Activated CD4-positive, alpha-beta memory T cell treated with anti-CD3 and anti-CD28 coated beads, Interleukin-2, amount 10 ng/mL, durations not matched to agents 7 days and 5 days (primary cell): ENCODE results near the gene TCF3. TPM values are rescaled to one million over a fixed set of nuclear protein-coding genes. Genes with fewer than 3 reads are reported as not detected.

Source experiments
- CTCF ChIA-PET: fragments of 350-600 bp; sonication (Branson Sonifier 250); formaldehyde crosslinking; loops from one replicate; lab custom pipeline; 2021; ENCODE audit warnings: antibody characterized with exemption, inconsistent platforms; lab: Charles Lee
- POLR2A ChIA-PET: fragments of 350-600 bp; sonication (Branson Sonifier 250); formaldehyde crosslinking; loops from one replicate; lab custom pipeline; 2021; ENCODE audit warnings: antibody characterized with exemption; lab: Charles Lee
- DNase-seq: peaks from one replicate; pipeline ENCODE4 v3.0.0-alpha.2; 2020
- H3K27ac Mint-ChIP-seq: one replicate; pipeline ENCODE4 v1.8.0; 2021; ENCODE audit warnings: mild to moderate bottlenecking, mixed read lengths
- H3K27me3 Mint-ChIP-seq: one replicate; pipeline ENCODE4 v1.8.0; 2021; ENCODE audit warnings: mixed read lengths
- H3K36me3 Mint-ChIP-seq: one replicate; pipeline ENCODE4 v1.8.0; 2021; ENCODE audit warnings: low read depth, mixed read lengths
- H3K4me1 Mint-ChIP-seq: one replicate; pipeline ENCODE4 v1.8.0; 2021; ENCODE audit warnings: mixed read lengths
- H3K4me3 Mint-ChIP-seq: one replicate; pipeline ENCODE4 v1.8.0; 2021; ENCODE audit warnings: mild to moderate bottlenecking, mixed read lengths
- H3K9me3 Mint-ChIP-seq: one replicate; pipeline ENCODE4 v1.8.0; 2021; ENCODE audit warnings: mixed read lengths
- total RNA-seq, 2 experiments: library from RNA; stranded (reverse); gene quantifications; one replicate each; pipeline ENCODE4 v1.2.3, GENCODE V29; 2021

Gene TCF3
- total RNA-seq, 2 experiments from 2014 or later = 67.3 to 71.2 TPM

GRCh38 chr19:1571358-1571757, 81.1 kb downstream of the TCF3 start:
- DNase-seq = no peak
- no peaks in the 10 kb centered on the region for H3K9me3 Mint-ChIP-seq
- ChIA-PET CTCF (no interaction called here), POLR2A (no interaction called here)
- no peak overlapping the region for H3K27ac Mint-ChIP-seq
- H3K4me1 Mint-ChIP-seq = peaks cover 7% of the 10 kb centered on the region
- peaks cover 11% of the 10 kb centered on the region for H3K27me3 Mint-ChIP-seq
- no peaks in the 10 kb centered on the region for H3K36me3 Mint-ChIP-seq
- no peak overlapping the region for H3K4me3 Mint-ChIP-seq

- POLR2A ChIA-PET = no interaction called here
- CTCF ChIA-PET = no interaction called here
- H3K9me3 Mint-ChIP-seq = no peaks in the 10 kb centered on the region
- peaks cover 7% of the 10 kb centered on the region for H3K4me1 Mint-ChIP-seq
- no peak overlapping the region for H3K4me3 Mint-ChIP-seq
- H3K27ac Mint-ChIP-seq = no peak overlapping the region
- DNase-seq = no peak
- H3K36me3 Mint-ChIP-seq = no peaks in the 10 kb centered on the region
- peaks cover 11% of the 10 kb centered on the region for H3K27me3 Mint-ChIP-seq
Observed at GRCh38 chr19:1570836-1571235, 81.6 kb downstream of the TCF3 start.

- H3K36me3 Mint-ChIP-seq = no peaks in the 10 kb centered on the region
- CTCF ChIA-PET = no interaction called here
- H3K4me3 Mint-ChIP-seq = no peak overlapping the region
- DNase-seq = no peak
- no peak overlapping the region for H3K27ac Mint-ChIP-seq
- no peaks in the 10 kb centered on the region for H3K9me3 Mint-ChIP-seq
- H3K27me3 Mint-ChIP-seq = peaks cover 11% of the 10 kb centered on the region
- POLR2A ChIA-PET = no interaction called here
- H3K4me1 Mint-ChIP-seq = peaks cover 7% of the 10 kb centered on the region
Observed at GRCh38 chr19:1569997-1570396, 82.4 kb downstream of the TCF3 start.

GRCh38 chr19:1568320-1569019, 83.9 kb downstream of the TCF3 start, which contains the start of gene MEX3D:
MEX3D (minus strand) TSS chr19:1568325; CDS start chr19:1568058, 267 bp downstream.
- H3K27ac Mint-ChIP-seq = no peak within 1 kb of the TSS
- H3K36me3 Mint-ChIP-seq = no peaks in the 10 kb centered on the region
- no peaks in the 10 kb centered on the region for H3K9me3 Mint-ChIP-seq
- ChIA-PET CTCF (no interaction called here), POLR2A (no interaction called here)
- H3K4me3 Mint-ChIP-seq = peak within 1 kb of the TSS; percentile 30
- H3K4me1 Mint-ChIP-seq = peaks cover 7% of the 10 kb centered on the region
- H3K27me3 Mint-ChIP-seq = peaks cover 11% of the 10 kb centered on the region
- peak; percentile 83 for DNase-seq

GRCh38 chr19:1567848-1568227, 84.6 kb downstream of the TCF3 start:
- no peak overlapping the region for H3K4me3 Mint-ChIP-seq
- ChIA-PET CTCF (no interaction called here), POLR2A (no interaction called here)
- peaks cover 11% of the 10 kb centered on the region for H3K27me3 Mint-ChIP-seq
- no peaks in the 10 kb centered on the region for H3K9me3 Mint-ChIP-seq
- no peak for DNase-seq
- no peak overlapping the region for H3K27ac Mint-ChIP-seq
- peaks cover 7% of the 10 kb centered on the region for H3K4me1 Mint-ChIP-seq
- no peaks in the 10 kb centered on the region for H3K36me3 Mint-ChIP-seq

GRCh38 chr19:1567116-1567847, 85.1 kb downstream of the TCF3 start:
- DNase-seq = no peak

GRCh38 chr19:1566392-1567115, 85.9 kb downstream of the TCF3 start:
- peaks cover 7% of the 10 kb centered on the region for H3K4me1 Mint-ChIP-seq
- H3K27ac Mint-ChIP-seq = no peak overlapping the region
- no peaks in the 10 kb centered on the region for H3K9me3 Mint-ChIP-seq
- H3K36me3 Mint-ChIP-seq = no peaks in the 10 kb centered on the region
- DNase-seq = no peak
- POLR2A ChIA-PET = interaction anchor here (1.0 kb wide), 1 partner anchor 297 kb away, joined by 3 read pairs; the partner anchor contains the start of gene CIRBP
- CTCF ChIA-PET = no interaction called here
- no peak overlapping the region for H3K4me3 Mint-ChIP-seq
- H3K27me3 Mint-ChIP-seq = peaks cover 11% of the 10 kb centered on the region

More at GRCh38 chr19:1567116-1567847, 85.1 kb downstream of the TCF3 start:
- H3K4me1 Mint-ChIP-seq = peaks cover 7% of the 10 kb centered on the region
- H3K9me3 Mint-ChIP-seq = no peaks in the 10 kb centered on the region
- ChIA-PET POLR2A (no interaction called here), CTCF (no interaction called here)
- H3K36me3 Mint-ChIP-seq = no peaks in the 10 kb centered on the region
- H3K4me3 Mint-ChIP-seq = peak overlapping the region; percentile 30
- peaks cover 11% of the 10 kb centered on the region for H3K27me3 Mint-ChIP-seq
- no peak overlapping the region for H3K27ac Mint-ChIP-seq

- no peak overlapping the region for H3K27ac Mint-ChIP-seq
- no peak overlapping the region for H3K4me3 Mint-ChIP-seq
- H3K9me3 Mint-ChIP-seq = no peaks in the 10 kb centered on the region
- H3K36me3 Mint-ChIP-seq = no peaks in the 10 kb centered on the region
- DNase-seq = no peak
- H3K4me1 Mint-ChIP-seq = no peaks in the 10 kb centered on the region
- no peaks in the 10 kb centered on the region for H3K27me3 Mint-ChIP-seq
- CTCF ChIA-PET = no interaction called here
- POLR2A ChIA-PET = no interaction called here
Observed at GRCh38 chr19:1563251-1563650, 89.2 kb downstream of the TCF3 start.

GRCh38 chr19:1561236-1561842, 91.1 kb downstream of the TCF3 start:
- H3K9me3 Mint-ChIP-seq = no peaks in the 10 kb centered on the region
- H3K4me1 Mint-ChIP-seq = no peaks in the 10 kb centered on the region
- no peak for DNase-seq
- H3K27me3 Mint-ChIP-seq = no peaks in the 10 kb centered on the region
- H3K27ac Mint-ChIP-seq = no peak overlapping the region
- POLR2A ChIA-PET = no interaction called here
- H3K36me3 Mint-ChIP-seq = no peaks in the 10 kb centered on the region
- CTCF ChIA-PET = no interaction called here
- no peak overlapping the region for H3K4me3 Mint-ChIP-seq

GRCh38 chr19:1560286-1560882, 92.0 kb downstream of the TCF3 start:
- Mint-ChIP-seq H3K4me1 (no peaks in the 10 kb centered on the region), H3K27me3 (no peaks in the 10 kb centered on the region), H3K4me3 (no peak overlapping the region), H3K36me3 (no peaks in the 10 kb centered on the region), H3K27ac (no peak overlapping the region), H3K9me3 (no peaks in the 10 kb centered on the region)
- ChIA-PET CTCF (no interaction called here), POLR2A (no interaction called here)
- DNase-seq = no peak
